Mucosa of gallbladder (tissue), 1 donor: ENCODE data around the gene RPN1. TPM values are rescaled to one million over a fixed set of nuclear protein-coding genes. Genes with fewer than 3 reads are reported as not detected.
"Not testable (repeated sequence)": the region's sequence is repeated elsewhere in the genome, so short reads cannot be mapped to it uniquely, and the experiment has no call there.

Source experiments
- DNase-seq: peaks from one replicate; pipeline ENCODE4 v3.0.0-alpha.2; 2020; ENCODE audit warnings: low spot score
- total RNA-seq: library from RNA; stranded (reverse); gene quantifications from one replicate; pipeline ENCODE4 v1.2.1, GENCODE V29; 2021
- donor health status: DM: no; HTN: no; CAD: no.

The RPN1 gene
- total RNA-seq, 1 donor from 2014 or later, result 226 TPM

DNA sequence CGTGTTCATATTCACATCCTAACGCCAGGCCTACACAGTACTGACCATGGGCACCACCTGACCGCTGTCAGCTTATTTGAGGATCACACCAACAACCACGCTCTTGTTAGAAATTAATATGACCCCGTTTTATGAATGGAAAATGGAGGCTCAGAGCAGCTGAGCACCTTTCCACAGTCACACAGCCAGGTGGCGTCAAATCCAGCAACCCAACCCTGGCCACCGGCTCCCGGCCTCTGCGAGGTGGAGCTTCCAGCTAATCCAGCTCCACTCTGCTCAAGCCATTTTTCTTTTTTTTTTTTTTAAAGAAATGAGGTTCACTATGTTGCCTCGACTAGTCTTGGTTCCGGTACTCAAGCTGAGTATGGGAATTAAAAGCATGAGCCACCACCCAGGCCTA lies 41.3 kb downstream of the RPN1 start:
- DNase-seq, result no peak

DNA sequence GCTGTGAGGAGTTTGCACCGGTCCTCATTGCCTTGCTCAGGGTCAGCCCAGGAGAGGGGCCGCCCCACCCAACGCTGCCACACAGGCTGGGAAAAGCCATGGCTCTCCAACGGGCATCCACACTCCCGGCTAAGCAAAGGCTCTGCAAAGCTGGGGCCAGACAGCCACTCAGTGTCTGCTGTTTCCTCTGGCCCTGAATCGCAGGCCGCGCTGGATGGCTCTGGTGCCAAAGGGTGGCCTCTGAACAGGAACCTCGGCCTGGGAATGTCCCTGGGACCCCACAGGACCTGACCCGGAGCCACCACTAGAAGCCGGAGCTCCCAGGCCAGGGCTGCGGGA lies 42.9 kb downstream of the RPN1 start:
- no peak for DNase-seq

DNA sequence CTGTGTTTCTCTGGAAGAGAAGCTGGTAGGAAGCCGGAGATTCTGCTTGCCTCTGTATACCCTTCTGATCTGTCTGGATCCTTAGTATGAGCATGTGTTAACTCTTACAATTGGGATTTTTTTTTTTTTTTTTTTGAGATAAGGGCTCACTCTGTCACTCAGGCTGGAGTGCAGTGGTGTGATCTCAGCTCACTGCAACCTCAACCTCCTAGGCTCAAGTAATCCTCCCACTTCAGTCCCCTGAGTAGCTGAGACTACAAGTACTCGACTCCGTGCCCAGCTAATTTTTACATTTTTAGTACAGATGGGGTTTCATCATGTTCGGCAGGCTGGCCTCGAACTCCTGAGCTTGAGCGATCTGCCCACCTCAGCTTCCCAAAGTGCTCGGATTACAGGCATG lies 44.5 kb downstream of the RPN1 start:
- no peak for DNase-seq

DNA sequence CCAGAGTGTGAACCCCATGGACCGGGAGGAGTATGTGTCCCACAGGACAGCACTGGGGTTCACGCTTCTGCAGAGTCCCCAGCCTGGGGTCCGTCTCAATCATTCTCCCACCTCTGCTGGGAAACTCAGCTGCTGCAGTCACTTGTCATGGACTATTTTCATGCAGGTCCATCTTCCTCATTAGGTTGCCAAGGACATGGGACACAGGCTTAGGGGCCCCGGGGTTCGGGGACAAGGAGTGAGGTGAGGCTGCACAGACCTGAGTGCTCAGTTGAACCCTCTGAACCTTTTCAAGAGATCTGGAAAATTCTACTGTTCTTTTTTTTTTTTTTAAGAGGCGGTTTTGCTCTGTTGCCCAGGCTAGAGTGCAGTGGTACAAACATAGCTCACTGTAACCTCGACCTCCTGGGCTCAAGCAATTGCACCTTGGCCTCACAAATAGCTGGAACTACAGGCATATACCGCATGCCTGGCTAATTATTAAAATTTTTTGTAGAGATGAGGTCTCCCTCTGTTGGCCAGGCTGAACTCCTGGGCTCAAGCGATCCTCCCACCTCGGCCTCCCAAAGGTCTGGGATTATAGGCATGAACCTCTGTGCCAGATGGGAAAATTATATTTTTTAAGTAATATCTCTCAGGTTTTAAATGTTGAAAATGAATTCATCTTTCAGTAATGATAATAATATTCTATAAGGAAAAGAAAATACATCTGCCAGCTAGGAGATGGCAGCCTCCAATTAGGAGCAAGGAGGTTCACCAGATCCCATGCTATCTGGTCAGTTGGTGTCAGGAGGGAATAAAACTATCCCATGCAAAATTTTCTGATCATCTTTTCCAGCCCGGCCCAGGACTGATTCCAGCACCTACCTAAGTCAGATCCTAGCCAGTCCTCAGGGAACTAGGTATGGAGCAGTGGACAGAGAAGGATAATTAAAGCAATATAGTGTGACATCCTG lies 45.2 kb downstream of the RPN1 start:
- DNase-seq, result no peak

DNA sequence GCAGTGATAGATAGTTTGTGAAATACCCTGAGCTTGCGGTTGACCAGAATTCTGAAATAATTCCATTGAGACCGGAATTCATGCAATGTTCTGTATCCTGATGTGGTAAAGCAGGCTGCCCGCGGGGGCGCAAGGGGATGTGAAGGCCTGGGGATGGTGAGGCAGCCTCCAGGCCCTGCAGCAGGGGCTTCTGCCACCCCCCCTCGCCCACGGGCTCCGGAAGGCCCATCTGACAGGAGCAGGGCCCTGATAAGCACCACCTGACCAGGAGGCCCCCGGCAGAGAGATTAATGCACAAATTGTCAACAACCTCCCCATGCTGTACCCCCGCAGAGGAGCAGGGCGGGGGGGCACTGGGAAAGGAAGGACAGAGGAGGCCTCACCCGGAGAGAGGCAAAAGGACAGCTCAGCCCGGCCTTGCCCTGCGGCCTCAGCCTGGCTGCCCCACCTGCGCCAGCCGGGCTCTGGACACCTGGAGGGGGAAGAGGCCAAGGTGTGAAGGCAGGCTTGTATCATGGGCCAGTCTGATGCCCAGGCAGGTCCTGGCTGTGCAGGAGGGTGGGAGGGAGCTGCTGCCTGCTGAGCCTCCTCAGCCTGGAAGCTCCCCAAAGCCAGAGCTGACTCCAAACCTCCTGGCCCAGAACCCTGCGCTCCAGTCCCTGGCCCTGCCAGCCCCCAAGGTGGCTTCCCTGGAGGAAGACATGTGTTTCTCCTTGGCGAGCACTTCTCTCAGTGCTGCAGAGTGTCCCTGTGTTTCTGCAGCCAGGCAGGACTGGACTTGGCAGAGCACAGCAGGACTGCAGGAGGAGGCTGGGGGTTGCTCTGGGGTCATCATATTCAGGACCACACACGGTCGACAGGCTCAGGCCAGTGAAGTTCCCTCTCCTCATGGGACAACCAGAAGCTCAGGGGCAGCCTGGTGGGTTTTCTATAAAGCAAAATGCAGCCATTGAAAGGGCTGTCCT lies 46.5 kb downstream of the RPN1 start:
- DNase-seq, result no peak

DNA sequence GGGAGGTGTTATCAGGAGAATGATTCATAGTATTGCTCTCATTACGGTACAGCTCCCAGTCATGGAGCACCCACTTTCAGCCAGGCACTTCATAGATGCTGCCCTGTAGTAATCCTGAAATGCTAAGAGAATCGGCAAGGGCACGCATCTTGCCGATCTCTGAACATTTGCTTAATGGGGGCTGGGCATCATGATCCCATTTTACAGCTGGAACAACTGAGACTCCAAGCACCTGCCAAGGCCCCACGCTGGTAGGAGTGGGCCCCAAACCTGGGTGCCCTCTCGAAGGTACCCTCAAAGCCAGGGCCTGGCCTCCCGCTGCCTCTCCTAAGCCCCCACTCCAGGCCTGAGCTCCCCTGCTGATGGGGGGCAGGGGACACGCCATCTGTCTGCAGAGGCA lies 47.3 kb downstream of the RPN1 start:
- no peak for DNase-seq

DNA sequence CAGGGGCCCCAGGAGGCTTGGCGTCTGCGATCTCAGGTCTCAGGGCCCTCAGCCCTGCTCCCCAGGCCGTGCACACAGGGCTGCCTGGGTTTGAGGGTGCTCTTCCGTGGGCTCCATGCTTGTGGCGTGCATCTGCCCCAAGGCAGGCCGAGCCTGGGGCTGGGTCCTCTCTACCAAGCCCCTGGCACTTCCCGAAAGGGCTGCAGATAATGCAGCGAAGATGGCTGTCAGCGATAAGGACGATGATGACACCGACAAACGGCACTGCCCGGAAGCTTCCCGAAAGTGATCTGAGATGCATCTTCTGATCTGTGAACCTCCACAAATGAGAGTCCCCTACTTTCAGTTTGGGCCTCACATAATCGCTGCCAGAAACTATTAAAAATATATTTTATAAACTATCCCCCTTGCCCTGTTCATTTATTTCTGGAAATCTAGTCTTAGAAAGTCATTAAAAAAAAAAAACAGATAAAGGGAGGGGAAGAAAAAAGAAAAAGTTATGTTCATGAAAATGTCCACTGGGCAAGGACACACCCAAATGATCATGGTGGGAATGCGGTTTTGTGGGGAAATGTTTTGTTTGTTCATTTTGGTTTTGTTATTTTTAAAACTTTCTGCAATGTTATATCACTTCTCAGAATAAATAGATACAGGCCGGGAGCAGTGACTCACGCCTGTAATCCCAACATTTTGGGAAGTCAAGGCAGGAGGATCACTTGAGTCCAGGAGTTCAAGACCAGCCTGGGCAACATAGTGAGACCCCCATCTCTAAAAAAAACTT lies 51.5 kb downstream of the RPN1 start:
- no peak for DNase-seq

DNA sequence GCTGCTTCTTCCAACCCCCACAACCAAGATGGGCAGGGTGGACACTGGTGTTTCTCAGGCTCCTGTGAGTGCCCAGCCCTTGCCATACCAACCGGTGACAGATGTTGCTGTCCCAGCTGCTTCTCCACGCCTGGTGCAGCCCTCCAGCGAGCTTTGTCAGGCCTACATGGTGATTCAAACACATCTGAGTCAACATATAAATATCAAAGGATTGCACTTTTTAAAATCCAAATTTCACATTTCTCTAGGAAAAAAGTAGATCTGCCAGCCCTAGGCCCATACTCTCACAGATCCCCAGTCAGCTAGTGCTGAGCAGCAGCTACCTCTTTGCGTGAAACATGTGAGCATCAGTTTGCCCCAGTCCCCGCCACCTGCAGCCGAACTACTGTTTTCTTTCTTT lies 52.7 kb downstream of the RPN1 start:
- DNase-seq, result no peak

DNA sequence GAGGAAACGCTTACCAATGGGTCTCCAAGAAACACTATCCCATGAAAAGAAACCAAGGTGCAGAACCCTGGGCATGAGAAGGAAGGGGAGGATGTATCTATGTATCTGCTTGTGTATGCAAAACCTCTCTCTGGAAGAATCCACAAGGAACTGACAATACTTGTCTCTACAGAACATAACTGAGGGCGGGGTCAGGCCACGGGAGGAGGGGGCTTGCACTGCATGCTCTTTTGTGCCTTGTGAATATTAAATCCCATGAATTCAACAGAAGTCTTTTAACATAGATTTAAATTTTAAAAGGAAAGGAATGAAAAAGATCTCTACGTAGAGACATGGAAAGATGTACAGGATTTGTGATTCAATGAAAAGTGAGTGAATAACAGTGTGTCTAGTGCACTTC lies 57.8 kb downstream of the RPN1 start:
- DNase-seq, result no peak

DNA sequence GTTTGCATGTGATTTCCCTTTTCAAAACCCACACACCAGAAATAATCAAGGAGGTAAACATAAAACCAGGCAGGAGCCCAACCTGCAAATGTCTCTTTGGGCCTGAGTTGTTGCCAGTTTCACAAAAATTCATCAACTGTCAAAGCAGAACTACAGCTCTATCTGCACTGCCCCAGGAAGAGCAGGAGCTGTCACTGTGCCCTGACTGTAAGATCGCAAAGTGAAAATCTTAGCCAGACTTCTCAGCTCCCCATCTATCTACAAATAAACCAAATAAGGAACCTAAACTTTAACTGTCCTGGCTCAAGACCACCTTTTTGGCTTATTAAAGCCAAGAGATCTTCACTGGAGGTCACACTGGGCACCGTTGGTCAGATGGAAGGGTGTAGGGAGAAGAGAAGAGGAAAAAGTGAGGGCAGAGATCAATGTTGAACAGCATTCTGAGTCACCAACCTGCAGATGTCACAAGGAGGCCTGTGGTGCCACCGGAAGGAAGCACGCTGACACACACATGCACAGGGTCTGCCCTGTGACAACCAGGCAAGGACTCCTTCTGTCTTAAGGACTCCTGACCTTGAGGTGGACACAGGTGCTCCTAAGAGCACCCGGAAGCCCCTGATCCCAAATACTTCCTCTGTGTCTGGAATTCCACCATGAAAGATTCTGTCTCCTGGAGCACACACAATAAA lies 58.7 kb downstream of the RPN1 start:
- no peak for DNase-seq

DNA sequence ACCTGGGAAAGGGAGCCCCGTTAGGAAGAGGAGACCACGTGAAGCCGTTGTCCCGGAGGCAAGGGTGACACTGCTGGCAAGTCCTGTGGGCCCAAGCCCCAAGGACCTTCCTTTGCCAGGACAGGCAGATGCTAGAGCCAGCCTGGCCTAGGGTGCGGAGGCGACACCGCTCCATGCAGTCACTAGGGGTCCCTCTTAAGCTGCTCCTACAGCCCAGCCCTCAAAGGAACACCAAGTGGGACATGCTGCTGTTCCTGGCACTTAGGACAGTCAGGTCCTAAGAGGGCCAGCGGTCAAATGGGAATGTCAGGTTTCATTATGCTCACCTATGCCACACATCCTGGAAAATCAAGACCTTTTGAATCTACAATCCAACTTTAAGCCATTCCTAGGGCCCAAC lies 59.7 kb downstream of the RPN1 start:
- no peak for DNase-seq

DNA sequence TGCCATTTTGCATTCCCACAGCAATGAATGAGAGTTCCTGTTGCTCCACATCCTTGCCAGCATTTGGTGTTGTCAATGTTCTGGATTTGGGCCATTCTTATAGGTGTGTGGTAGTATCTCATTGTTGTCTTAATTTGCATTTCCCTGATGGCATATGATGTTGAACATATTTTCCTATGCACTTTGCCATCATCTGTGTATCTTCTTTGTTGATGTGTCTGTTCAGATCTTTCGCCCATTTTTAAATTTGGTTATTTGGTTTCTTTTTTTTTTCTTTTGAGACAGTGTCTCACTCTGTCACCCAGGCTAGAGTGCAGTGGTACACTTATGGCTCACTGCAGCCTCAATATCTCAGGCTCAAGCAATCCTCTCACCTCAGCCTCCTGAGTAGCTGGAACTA lies 60.6 kb downstream of the RPN1 start:
- DNase-seq, result not testable (repeated sequence)

DNA sequence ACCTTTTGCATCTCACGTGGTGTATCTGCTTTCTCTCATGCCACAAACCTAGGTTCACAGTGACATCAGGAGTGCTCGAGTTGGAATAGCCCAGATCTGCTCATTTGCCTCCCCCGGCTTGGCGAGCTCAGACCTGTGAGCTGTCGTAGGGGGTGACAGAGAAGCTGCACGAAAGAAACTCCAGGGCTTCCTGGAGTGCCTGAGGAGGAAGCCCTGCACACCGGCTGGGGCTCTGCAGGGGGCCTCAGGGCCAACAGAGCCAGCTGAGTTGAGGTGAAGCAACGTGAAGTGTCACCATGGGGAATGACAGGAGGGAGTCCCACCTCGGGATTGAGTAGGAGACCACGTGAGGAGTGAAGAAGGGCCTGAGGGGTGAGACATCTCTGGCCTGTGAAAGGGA lies 62.5 kb downstream of the RPN1 start:
- no peak for DNase-seq

DNA sequence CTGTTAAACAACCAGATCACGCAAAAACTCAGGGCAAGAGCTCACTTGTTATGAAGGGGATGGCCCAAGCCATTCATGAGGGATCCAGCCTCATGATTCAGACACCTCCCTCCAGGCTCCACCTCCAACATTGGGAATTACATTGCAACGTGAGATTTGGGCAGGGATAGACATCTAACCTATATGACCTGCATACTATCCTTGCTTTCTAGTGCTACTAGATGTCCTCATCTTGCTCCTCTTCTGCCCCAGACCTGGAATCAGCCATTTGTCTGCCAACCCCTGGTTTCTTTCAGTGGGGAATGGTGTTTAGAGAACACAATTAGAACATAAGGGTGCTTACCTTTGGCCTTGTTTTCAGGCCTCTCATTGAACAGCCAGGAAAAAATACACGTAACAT lies 63.2 kb downstream of the RPN1 start:
- no peak for DNase-seq

DNA sequence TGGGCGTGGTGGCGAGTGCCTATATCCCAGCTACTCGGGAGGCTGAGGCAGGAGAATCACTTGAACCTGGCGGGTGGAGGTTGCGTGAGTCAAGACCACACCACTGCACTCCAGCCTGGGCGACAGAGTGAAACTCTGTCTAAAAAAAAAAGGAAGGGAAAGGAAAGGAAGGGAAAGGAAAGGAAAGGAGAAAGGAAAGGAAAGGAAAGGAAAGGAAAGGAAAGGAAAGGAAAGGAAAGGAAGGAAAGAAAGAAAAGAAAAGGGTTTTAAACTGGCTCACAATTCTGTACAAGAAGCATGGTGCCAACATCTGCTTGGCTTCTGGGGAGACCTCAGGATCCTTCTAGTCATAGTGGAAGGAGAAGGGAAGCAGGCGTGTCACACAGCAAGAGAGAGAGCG lies 63.7 kb downstream of the RPN1 start:
- DNase-seq, result not testable (repeated sequence)

DNA sequence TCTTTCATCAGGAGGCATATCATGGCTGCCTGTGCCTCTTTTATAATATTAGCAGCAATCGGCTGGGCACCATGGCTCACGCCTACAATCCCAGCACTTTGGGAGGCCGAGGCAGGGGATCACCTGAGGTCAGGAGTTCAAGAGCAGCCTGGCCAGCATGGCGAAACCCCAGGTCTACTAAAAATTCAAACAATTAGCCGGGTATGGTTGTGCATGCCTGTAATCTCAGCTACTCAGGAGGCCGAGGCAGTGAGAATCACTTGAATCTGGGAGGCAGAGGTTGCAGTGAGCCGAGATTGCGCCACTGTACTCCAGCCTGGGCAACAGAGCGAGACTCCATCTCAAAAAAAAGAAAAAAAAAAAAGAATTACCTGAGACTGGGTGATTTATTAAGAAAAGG lies 64.2 kb downstream of the RPN1 start:
- not testable (repeated sequence) for DNase-seq

DNA sequence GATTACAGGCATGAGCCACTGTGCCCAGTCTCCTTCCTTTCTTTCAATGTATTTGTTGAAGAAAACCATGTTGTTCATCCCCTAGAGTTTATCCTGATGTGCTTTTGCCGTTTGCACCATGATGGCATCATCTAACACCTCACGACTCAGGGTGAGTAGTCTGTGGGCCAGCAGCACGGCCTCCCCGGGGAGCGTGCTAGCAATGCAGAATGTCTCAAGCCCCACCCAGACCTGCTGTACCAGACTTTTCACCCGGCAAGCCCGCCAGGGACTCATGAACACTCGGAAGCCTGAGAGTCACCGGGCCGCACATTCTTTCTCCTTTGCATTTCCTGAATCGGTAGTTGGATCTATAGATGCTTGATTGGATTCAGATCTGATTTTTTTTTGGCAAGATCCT lies 64.6 kb downstream of the RPN1 start:
- no peak for DNase-seq

DNA sequence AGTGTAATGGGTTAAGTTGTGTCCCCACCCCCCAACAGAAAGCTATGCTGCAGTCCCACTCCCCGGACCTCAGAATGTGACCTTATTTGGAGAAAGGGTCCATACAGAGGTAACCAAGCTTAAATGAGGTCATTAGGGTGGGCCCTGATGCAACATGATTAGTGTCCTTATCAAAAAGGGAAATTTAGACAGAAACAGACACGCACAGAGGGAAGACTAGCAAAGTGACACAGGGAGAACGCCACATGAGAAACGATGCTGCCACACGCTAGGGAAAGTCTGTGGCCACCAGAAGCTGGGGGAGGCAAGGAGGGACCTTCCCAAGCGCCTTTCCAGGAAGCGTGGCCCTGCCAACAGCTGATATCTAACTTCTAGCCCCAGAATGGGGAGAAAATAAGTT lies 65.4 kb downstream of the RPN1 start:
- no peak for DNase-seq

DNA sequence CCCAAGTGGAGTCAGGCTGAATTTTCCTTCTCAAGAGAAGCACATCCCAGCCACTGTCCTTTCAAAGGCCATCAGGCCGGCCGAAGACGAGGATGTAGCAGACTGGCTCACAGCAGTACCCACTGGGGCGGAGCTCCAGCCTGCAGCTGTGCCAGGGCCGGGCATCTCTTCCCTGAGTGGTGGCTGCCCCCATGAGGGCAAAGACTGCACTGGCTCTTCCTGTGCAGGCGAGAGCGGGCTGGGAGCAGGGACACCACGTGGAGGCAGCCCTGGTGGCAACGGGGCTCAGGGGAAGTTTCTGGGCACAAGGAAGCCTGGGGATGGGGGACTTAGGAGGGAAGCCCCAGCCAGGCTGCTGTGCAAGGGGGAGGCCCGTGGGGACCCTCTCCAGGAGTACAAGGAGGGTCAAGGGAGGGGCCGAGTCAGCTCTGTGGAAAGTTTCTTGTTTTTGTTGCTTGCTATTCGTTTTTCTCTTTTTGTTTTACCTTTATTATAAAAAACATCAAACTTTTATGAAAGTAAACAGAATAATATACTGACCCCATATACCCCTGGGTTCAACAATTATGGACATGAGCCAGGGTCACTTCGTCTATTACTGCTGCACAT lies 66.1 kb downstream of the RPN1 start:
- DNase-seq, result peak; percentile 68

DNA sequence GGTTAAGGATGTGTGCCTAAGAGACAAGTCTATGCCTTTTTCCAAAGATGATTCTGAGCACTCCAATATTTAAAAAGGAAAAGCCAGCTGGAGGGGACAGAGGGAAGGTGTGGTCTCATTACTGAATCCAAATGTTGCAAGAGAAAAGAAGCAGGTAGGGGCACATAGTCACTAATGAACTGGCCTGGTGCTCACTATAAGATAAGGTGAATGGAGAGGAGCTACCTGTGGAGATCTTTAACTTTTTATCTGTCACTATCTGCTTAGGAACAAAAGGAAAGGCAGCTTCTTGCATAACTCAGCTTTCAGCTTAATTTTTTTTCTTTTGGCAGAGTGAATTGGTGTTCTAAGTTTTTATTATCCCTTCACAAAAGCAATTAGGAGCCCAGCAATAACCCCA lies 69.1 kb downstream of the RPN1 start:
- DNase-seq, result no peak

DNA sequence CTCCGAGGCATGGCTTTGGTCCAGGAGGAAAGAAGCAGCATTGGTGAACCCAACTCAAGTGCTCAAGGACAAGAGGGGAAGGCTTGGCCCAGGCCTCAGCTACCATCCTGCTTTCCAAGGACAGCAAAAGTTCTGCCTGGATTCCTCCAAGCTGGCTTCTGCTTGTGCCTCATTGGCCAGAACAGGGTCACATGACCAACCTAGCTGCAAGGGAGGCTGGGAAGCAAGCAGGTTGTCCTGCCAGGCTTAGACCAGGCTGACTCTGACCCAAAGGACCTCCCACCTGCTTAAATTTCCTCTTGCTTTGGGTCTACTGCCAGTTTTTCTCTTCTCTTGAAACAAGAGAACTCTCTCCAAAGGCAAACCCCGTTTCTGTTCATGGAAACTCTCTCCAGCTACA lies 70.7 kb downstream of the RPN1 start:
- no peak for DNase-seq
